ENCODE results near the gene CCDC116.
"Not testable (repeated sequence)": the region's sequence is repeated elsewhere in the genome, so short reads cannot be mapped to it uniquely, and the experiment has no call there.

The CCDC116 gene

GRCh38 chr22:21602579-21602978 lies 30.0 kb upstream of the CCDC116 start:
- no peak for DNase-seq (ENCODE audit: low spot score)
- TF ChIP-seq, protein P1, sequence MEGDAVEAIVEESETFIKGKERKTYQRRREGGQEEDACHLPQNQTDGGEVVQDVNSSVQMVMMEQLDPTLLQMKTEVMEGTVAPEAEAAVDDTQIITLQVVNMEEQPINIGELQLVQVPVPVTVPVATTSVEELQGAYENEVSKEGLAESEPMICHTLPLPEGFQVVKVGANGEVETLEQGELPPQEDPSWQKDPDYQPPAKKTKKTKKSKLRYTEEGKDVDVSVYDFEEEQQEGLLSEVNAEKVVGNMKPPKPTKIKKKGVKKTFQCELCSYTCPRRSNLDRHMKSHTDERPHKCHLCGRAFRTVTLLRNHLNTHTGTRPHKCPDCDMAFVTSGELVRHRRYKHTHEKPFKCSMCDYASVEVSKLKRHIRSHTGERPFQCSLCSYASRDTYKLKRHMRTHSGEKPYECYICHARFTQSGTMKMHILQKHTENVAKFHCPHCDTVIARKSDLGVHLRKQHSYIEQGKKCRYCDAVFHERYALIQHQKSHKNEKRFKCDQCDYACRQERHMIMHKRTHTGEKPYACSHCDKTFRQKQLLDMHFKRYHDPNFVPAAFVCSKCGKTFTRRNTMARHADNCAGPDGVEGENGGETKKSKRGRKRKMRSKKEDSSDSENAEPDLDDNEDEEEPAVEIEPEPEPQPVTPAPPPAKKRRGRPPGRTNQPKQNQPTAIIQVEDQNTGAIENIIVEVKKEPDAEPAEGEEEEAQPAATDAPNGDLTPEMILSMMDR (IDR thresholded peaks at IDR 0.05; ENCODE audit: extremely low read depth, missing control alignments): no peak

DNA sequence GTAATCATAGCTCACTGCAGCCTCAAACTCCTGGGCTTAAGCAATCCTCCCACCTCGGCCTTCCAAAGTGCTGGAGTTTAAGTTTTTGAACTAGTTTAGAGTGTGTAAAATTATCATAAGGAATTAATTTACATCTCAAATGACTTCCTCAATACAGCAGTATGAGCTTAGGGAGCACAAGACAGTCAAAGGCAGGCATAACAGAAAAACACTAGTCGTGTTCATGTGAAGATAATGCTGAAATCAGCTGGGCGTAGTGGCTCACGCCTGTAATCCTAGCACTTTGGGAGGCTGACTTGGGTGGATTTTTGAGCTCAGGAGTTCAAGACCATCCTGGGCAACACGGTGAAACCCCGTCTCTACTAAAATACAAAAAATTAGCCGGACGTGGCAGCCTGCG lies 28.6 kb upstream of the CCDC116 start:
- DNase-seq (ENCODE audit: low spot score): no peak
- TF ChIP-seq, protein P1 (IDR thresholded peaks at IDR 0.05; ENCODE audit: extremely low read depth, missing control alignments): no peak

DNA sequence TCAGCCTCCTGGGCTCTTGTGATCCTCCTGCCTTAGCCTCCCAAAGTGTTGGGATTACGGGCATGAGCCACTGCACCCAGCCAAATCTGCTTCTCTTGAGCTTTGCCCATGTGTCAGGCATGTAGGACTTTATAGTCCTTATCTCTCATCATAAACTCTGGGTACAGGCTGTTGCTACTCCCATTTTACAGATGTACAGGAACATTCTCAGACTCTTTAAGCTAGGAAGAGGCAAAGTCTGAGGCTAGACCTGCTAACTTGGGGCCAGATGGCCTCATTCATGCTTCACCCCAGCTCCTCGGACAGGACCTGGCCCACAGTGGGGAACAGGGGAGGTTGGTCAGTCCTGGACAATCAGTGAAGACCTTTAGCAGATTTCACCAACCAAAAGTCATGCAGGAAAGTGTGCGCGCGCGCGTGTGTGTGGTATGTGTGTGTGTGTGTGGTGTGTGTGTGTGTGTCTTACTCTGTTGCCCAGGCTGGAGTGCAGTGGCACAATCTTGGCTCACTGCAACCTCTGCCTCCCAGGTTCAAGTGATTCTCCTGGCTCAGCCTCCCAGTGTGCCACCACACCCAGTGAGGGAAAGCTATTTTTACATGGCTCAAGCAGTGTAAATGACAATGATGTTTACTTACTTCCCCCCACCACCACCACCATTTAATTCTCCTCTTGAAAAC lies 26.5 kb upstream of the CCDC116 start:
- TF ChIP-seq, protein P1 (IDR thresholded peaks at IDR 0.05; ENCODE audit: extremely low read depth, missing control alignments): no peak
- no peak for DNase-seq (ENCODE audit: low spot score)

GRCh38 chr22:21606775-21607174 lies 25.8 kb upstream of the CCDC116 start:
- TF ChIP-seq, protein P1 (IDR thresholded peaks at IDR 0.05; ENCODE audit: extremely low read depth, missing control alignments): no peak
- no peak for DNase-seq (ENCODE audit: low spot score)

- not testable (repeated sequence) for DNase-seq (ENCODE audit: low spot score)
Measured at GRCh38 chr22:21609556-21610157, 22.9 kb upstream of the CCDC116 start.

- TF ChIP-seq, protein P1 (IDR thresholded peaks at IDR 0.05; ENCODE audit: extremely low read depth, missing control alignments): no peak
- DNase-seq (ENCODE audit: low spot score): no peak
Measured at GRCh38 chr22:21611210-21611977, 21.2 kb upstream of the CCDC116 start.

- DNase-seq (ENCODE audit: low spot score): no peak
- TF ChIP-seq, protein P1 (IDR thresholded peaks at IDR 0.05; ENCODE audit: extremely low read depth, missing control alignments): no peak
Measured at GRCh38 chr22:21612858-21613257, 19.7 kb upstream of the CCDC116 start.

All from GM20000 (cell line).